Keratinocyte (primary cell): ENCODE measurements around the gene SLC6A1. TPM values are rescaled to one million over a fixed set of nuclear protein-coding genes. Genes with fewer than 3 reads are reported as not detected.

Experiments
- DNase-seq: peaks from one replicate; pipeline ENCODE4 v3.0.0-alpha.2; 2011; ENCODE audit warnings: low read depth, missing footprints, low spot score
- FAIRE-seq: peaks from 2 replicates; lab custom pipeline; 2011; peaks lifted over from hg19 to GRCh38; lab: Jason Lieb, UNC
- H2AFZ ChIP-seq: 2 replicates; pipeline ENCODE4 v1.6.0; 2012; ENCODE audit warnings: low read length, control low read depth, inconsistent platforms; ENCODE audit not compliant: control insufficient read depth
- H3K27ac ChIP-seq: 2 replicates; pipeline ENCODE4 v1.5.1; 2011; ENCODE audit warnings: low read length; ENCODE audit not compliant: control insufficient read depth, insufficient read depth
- H3K27me3 ChIP-seq: 3 replicates; pipeline ENCODE4 v1.6.0; 2011; ENCODE audit warnings: low read length; ENCODE audit not compliant: control insufficient read depth, insufficient read depth; ENCODE audit errors: extremely low read depth
- H3K36me3 ChIP-seq, 2 experiments: 2 replicates in 1 of 2; 3 replicates in 1 of 2; pipeline ENCODE4 v1.5.1; 2011; ENCODE audit warnings: low read length in 2 of 2, mild to moderate bottlenecking in 1 of 2; ENCODE audit not compliant: control insufficient read depth in 2 of 2, insufficient read depth in 2 of 2; ENCODE audit errors: extremely low read depth in 1 of 2
- H3K4me1 ChIP-seq: 3 replicates; pipeline ENCODE4 v1.5.1; 2011; ENCODE audit warnings: low read length; ENCODE audit not compliant: control insufficient read depth, insufficient read depth; ENCODE audit errors: extremely low read depth
- H3K4me2 ChIP-seq: 3 replicates; pipeline ENCODE4 v1.6.0; 2011; ENCODE audit warnings: low read depth, low read length; ENCODE audit not compliant: control insufficient read depth, insufficient read depth; ENCODE audit errors: extremely low read depth
- H3K4me3 ChIP-seq, 3 experiments: fragments of 200-600 bp in 1 of 3; sonication (generic) in 1 of 3; 2 replicates in 2 of 3; 3 replicates in 1 of 3; pipeline ENCODE4 v1.5.1; 2011 to 2016; ENCODE audit warnings: low read length in 3 of 3, mild to moderate bottlenecking in 3 of 3, control low read depth in 2 of 3, inconsistent platforms in 1 of 3, low read depth in 1 of 3, mixed read lengths in 1 of 3, mixed run types in 1 of 3, moderate library complexity in 1 of 3; ENCODE audit not compliant: control insufficient read depth in 2 of 3, insufficient read depth in 2 of 3; ENCODE audit errors: extremely low read depth in 1 of 3
- H3K79me2 ChIP-seq: 2 replicates; pipeline ENCODE4 v1.6.0; 2012; ENCODE audit warnings: low read length; ENCODE audit not compliant: control insufficient read depth, insufficient read depth
- H3K9ac ChIP-seq: 3 replicates; pipeline ENCODE4 v1.6.0; 2011; ENCODE audit warnings: low read length; ENCODE audit not compliant: control insufficient read depth, insufficient read depth; ENCODE audit errors: extremely low read depth
- H3K9me1 ChIP-seq: 3 replicates; pipeline ENCODE4 v1.6.0; 2011; ENCODE audit warnings: low read length; ENCODE audit not compliant: control insufficient read depth, insufficient read depth; ENCODE audit errors: extremely low read depth
- H3K9me3 ChIP-seq: 2 replicates; pipeline ENCODE4 v1.5.1; 2012; ENCODE audit warnings: low read depth, low read length; ENCODE audit not compliant: control insufficient read depth
- H4K20me1 ChIP-seq: 3 replicates; pipeline ENCODE4 v1.6.0; 2011; ENCODE audit warnings: low read length; ENCODE audit not compliant: control insufficient read depth, insufficient read depth; ENCODE audit errors: extremely low read depth
- CTCF ChIP-seq, 3 experiments: IDR thresholded peaks in 1 of 3; conservative IDR thresholded peaks in 1 of 3; optimal IDR thresholded peaks in 1 of 3; 2 replicates in 2 of 3; 3 replicates in 1 of 3; pipeline versions ENCODE3 to v1.5.1; 2011; ENCODE audit warnings: low read length in 3 of 3, mild to moderate bottlenecking in 3 of 3, moderate library complexity in 2 of 3, control low read depth in 1 of 3, inconsistent platforms in 1 of 3; ENCODE audit not compliant: insufficient read depth in 2 of 3; ENCODE audit errors: extremely low read depth in 1 of 3
- EZH2 ChIP-seq: IDR thresholded peaks from one replicate; pipeline ENCODE4 v1.6.1; 2012; ENCODE audit warnings: inconsistent platforms, mild to moderate bottlenecking, low read length, moderate library complexity
- dilution Hi-C: fragments of 300-500 bp; cut with MboI; formaldehyde crosslinking; loops from one replicate; pipeline ENCODE4 v1.7.0; 2020; ENCODE audit warnings: low sequenced_read_pairs; ENCODE audit not compliant: extremely low pct_ligation_motif_present
- polyA minus RNA-seq, 3 experiments: library from RNA; depleted of rRNA, polyadenylated mRNA; stranded (reverse); fragments of >200 nt; gene quantifications; 1 replicate in 1 of 3; 2 replicates in 1 of 3; 3 replicates in 1 of 3; pipeline ENCODE4 v1.2.3, GENCODE V29; 2011
- polyA plus RNA-seq, 5 experiments: library from polyadenylated mRNA; depleted of rRNA in 3 of 5; stranded (reverse) in 3 of 5; stranded (forward) in 1 of 5; unstranded in 1 of 5; fragments of >200 nt; gene quantifications; 1 replicate in 1 of 5; 2 replicates in 3 of 5; 3 replicates in 1 of 5; pipeline versions ENCODE4 v1.2.1 to v1.2.3, GENCODE V29; 2011 to 2012; ENCODE audit warnings: missing spikeins in 2 of 5, low read depth in 1 of 5, low replicate concordance in 1 of 5

SLC6A1 gene
- polyA plus RNA-seq: not detected in 3 replicates
- polyA plus RNA-seq (2011; ENCODE audit: low read depth): not detected
- not detected in 2 replicates for polyA plus RNA-seq (2011; cell fraction: cytosol; rRNA removed)
- polyA plus RNA-seq (2011; cell fraction: nucleus; rRNA removed): not detected in 2 replicates
- polyA plus RNA-seq (2012; ENCODE audit: low replicate concordance): not detected in 2 replicates
- polyA minus RNA-seq: not detected in 3 replicates
- polyA minus RNA-seq (2011; cell fraction: cytosol; rRNA and poly(A)+ RNA removed): not detected
- not detected in 2 replicates for polyA minus RNA-seq (2011; cell fraction: nucleus; rRNA and poly(A)+ RNA removed)

GRCh38 chr3:10992017-10992942, at the start of gene SLC6A1:
SLC6A1 (plus strand) TSS chr3:10992748; CDS start chr3:11017212, 24,464 bp downstream.
- no peak for DNase-seq
- no peaks in the 10 kb centered on the region for H3K36me3 ChIP-seq
- peaks cover 85% of the 10 kb centered on the region for H3K27me3 ChIP-seq
- H3K4me3 ChIP-seq: no peak within 1 kb of the TSS
- no peaks in the 10 kb centered on the region for H3K9me3 ChIP-seq
- no peaks in the 10 kb centered on the region for H3K79me2 ChIP-seq
- no peak for FAIRE-seq
- TF ChIP-seq EZH2 (peak; percentile 67), CTCF (optimal IDR thresholded peaks at IDR 0.05 in 1 of 3, IDR thresholded peaks at IDR 0.05 in 1 of 3, conservative IDR thresholded peaks at IDR 0.05 in 1 of 3; ENCODE audit: extremely low read depth in 1 of 3, insufficient read depth in 2 of 3, low read length in 3 of 3) (no peak)
- dilution Hi-C loops: no loop called here
- H3K27ac ChIP-seq: no peak within 1 kb of the TSS
- H3K9me1 ChIP-seq: no peaks in the 10 kb centered on the region
- H3K9ac ChIP-seq: no peak within 1 kb of the TSS
- no peak within 1 kb of the TSS for H2AFZ ChIP-seq
- H4K20me1 ChIP-seq: peaks cover 5% of the 10 kb centered on the region
- H3K4me1 ChIP-seq: no peaks in the 10 kb centered on the region
- H3K4me2 ChIP-seq: peak within 1 kb of the TSS; percentile 39

GRCh38 chr3:10944866-10945265, 47.7 kb upstream of the SLC6A1 start:
- H3K79me2 ChIP-seq: no peaks in the 10 kb centered on the region
- H3K9me1 ChIP-seq: no peaks in the 10 kb centered on the region
- FAIRE-seq: no peak
- no peak overlapping the region for H2AFZ ChIP-seq
- H3K27me3 ChIP-seq: no peaks in the 10 kb centered on the region
- no peak overlapping the region for H3K4me3 ChIP-seq
- no peak overlapping the region for H3K4me2 ChIP-seq
- H3K9me3 ChIP-seq: no peaks in the 10 kb centered on the region
- dilution Hi-C loops: no loop called here
- no peak overlapping the region for H3K27ac ChIP-seq
- TF ChIP-seq EZH2: no peak
- TF ChIP-seq CTCF (optimal IDR thresholded peaks at IDR 0.05 in 1 of 3, IDR thresholded peaks at IDR 0.05 in 1 of 3, conservative IDR thresholded peaks at IDR 0.05 in 1 of 3; ENCODE audit: extremely low read depth in 1 of 3, insufficient read depth in 2 of 3, low read length in 3 of 3): no peak
- H3K4me1 ChIP-seq: peaks cover 24% of the 10 kb centered on the region
- H3K36me3 ChIP-seq: no peaks in the 10 kb centered on the region
- H4K20me1 ChIP-seq: no peaks in the 10 kb centered on the region
- DNase-seq: no peak
- H3K9ac ChIP-seq: no peak overlapping the region
